DOHH2 (cell line): ENCODE results near the gene ASIC5.

ENCODE experiments used
- EZH2phosphoT487 ChIP-seq: fragments of 200-600 bp; sonication (generic); IDR thresholded peaks from 2 replicates; pipeline ENCODE4 v1.6.1; 2017; ENCODE audit warnings: borderline replicate concordance, mild to moderate bottlenecking, antibody characterized with exemption, low read length, moderate library complexity, mixed read lengths
- TF ChIP-seq, protein P1 (sequence below): fragments of 200-600 bp; sonication (generic); IDR thresholded peaks from one replicate; pipeline ENCODE4 v1.5.1; 2014; ENCODE audit warnings: antibody characterized with exemption, mild to moderate bottlenecking, low read depth, low read length; ENCODE audit not compliant: poor library complexity, severe bottlenecking

DNA sequence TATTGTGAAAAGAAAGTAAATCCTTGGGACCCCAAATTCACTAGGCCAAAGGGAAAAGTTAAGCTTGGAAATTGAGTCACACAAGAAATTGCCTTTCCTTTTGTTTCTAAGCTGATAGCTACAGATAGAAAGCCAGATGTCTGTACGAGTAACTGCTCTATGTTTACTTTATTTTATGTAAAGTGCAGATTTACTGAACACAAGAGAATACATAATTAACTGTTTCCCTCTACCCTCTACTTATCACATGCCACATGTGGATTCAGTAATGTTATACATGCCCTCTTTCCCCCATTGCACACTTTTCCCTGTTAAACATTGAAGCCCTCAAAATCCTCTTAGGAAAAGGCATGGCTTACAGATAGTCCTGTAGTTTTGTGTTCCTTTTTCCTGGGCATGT is 21.0 kb upstream of the ASIC5 start:
- TF ChIP-seq, protein P1, sequence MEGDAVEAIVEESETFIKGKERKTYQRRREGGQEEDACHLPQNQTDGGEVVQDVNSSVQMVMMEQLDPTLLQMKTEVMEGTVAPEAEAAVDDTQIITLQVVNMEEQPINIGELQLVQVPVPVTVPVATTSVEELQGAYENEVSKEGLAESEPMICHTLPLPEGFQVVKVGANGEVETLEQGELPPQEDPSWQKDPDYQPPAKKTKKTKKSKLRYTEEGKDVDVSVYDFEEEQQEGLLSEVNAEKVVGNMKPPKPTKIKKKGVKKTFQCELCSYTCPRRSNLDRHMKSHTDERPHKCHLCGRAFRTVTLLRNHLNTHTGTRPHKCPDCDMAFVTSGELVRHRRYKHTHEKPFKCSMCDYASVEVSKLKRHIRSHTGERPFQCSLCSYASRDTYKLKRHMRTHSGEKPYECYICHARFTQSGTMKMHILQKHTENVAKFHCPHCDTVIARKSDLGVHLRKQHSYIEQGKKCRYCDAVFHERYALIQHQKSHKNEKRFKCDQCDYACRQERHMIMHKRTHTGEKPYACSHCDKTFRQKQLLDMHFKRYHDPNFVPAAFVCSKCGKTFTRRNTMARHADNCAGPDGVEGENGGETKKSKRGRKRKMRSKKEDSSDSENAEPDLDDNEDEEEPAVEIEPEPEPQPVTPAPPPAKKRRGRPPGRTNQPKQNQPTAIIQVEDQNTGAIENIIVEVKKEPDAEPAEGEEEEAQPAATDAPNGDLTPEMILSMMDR = no peak
- no peak for TF ChIP-seq EZH2phosphoT487
